ENCODE data around the gene SYNDIG1. TPM values are rescaled to one million over a fixed set of nuclear protein-coding genes. Genes with fewer than 3 reads are reported as not detected.

The SYNDIG1 gene
- polyA plus RNA-seq, 1 of the 3 experiments (the other 2 are of a cell fraction): not detected

DNA sequence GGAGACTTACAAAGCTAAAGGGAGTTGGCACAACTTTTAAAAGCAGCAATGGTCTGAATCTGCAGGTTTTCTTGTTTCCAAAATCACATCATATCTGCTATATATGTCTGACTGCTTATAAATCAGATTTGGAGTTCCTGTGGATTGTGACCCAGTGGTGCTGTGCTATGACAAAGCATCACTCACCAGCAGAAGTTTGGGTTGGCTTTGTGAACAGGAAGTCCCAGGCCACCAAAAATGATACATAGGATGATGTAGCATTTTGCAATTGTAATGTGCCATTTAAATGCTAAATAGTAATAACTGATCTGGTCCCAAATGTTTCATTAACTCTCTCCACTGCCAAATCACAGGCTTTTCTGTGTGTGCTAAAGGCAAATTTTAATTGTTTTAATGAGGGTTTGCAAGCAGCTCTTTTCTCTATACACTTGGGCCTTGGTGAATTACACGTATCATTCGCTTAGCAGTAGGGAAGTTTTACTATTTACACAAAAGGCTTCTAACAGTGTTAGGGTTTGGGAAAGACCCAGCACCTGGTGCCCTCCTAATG, 60.8 kb downstream of the SYNDIG1 start:
- Histone ChIP-seq H3K4me1 (ENCODE audit: control insufficient read depth in 1 of 2, insufficient read depth in 2 of 2, low read depth in 1 of 2, low read length in 1 of 2) (no peaks in the 10 kb centered on the region), H3K9me3 (no peaks in the 10 kb centered on the region), H2AFZ (ENCODE audit: low read depth) (no peak overlapping the region)

More for the DNA sequence above, 60.8 kb downstream of the SYNDIG1 start:
- H3K4me2 ChIP-seq: no peak overlapping the region
- no peaks in the 10 kb centered on the region for H3K9me2 ChIP-seq
- no peaks in the 10 kb centered on the region for H3F3A ChIP-seq (replicated peaks; ENCODE audit: insufficient read depth)
- ChIA-PET CTCF (interaction anchor here (0.8 kb wide), 1 partner anchor 26 kb away, joined by 3 read pairs; no protein-coding TSS in a partner anchor), POLR2A (no interaction called here)
- H3K9ac ChIP-seq: no peak overlapping the region
- H3K36me3 ChIP-seq (replicated peaks in 1 of 2; ENCODE audit: control insufficient read depth in 1 of 2, insufficient read depth in 2 of 2, low read length in 1 of 2): no peaks in the 10 kb centered on the region
- WGBS (ENCODE audit: low lambda C conversion rate): 64% methylated on average over 2 of the region's 2 CpGs
- TF ChIP-seq EZH2phosphoT487 (IDR thresholded peaks at IDR 0.05; ENCODE audit: borderline replicate concordance, low read depth) (no peak), ELF1 (IDR thresholded peaks at IDR 0.05) (no peak), GABPA (IDR thresholded peaks at IDR 0.05; ENCODE audit: low read depth) (no peak), NRF1 (IDR thresholded peaks at IDR 0.05; ENCODE audit: low read depth, low read length) (no peak), SMC3 (IDR thresholded peaks at IDR 0.05; ENCODE audit: low read depth, low read length) (no peak), FOXM1 (IDR thresholded peaks at IDR 0.05; ENCODE audit: low read depth) (no peak), EP300 (IDR thresholded peaks at IDR 0.05; ENCODE audit: borderline replicate concordance in 1 of 2, low read depth in 1 of 2, low read length in 1 of 2) (no peak), MAX (IDR thresholded peaks at IDR 0.05; ENCODE audit: low read depth) (no peak), POLR2AphosphoS5 (IDR thresholded peaks at IDR 0.05; ENCODE audit: low read depth, low read length) (no peak), JUND (IDR thresholded peaks at IDR 0.05) (no peak), RXRA (IDR thresholded peaks at IDR 0.05; ENCODE audit: borderline replicate concordance, low read depth) (no peak), CHD2 (IDR thresholded peaks at IDR 0.05; ENCODE audit: low read length, partially characterized antibody) (no peak), FOXJ3 (CRISPR knock-in tag; IDR thresholded peaks at IDR 0.05) (no peak), RCOR1 (IDR thresholded peaks at IDR 0.05; ENCODE audit: low read length) (no peak), RFX5 (IDR thresholded peaks at IDR 0.05; ENCODE audit: low read length) (no peak), NFIC (IDR thresholded peaks at IDR 0.05; ENCODE audit: borderline replicate concordance) (no peak)
- TF ChIP-seq, protein P1, sequence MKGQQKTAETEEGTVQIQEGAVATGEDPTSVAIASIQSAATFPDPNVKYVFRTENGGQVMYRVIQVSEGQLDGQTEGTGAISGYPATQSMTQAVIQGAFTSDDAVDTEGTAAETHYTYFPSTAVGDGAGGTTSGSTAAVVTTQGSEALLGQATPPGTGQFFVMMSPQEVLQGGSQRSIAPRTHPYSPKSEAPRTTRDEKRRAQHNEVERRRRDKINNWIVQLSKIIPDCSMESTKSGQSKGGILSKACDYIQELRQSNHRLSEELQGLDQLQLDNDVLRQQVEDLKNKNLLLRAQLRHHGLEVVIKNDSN (IDR thresholded peaks at IDR 0.05; ENCODE audit: borderline replicate concordance, low read depth): no peak
- TF ChIP-seq, protein P2, sequence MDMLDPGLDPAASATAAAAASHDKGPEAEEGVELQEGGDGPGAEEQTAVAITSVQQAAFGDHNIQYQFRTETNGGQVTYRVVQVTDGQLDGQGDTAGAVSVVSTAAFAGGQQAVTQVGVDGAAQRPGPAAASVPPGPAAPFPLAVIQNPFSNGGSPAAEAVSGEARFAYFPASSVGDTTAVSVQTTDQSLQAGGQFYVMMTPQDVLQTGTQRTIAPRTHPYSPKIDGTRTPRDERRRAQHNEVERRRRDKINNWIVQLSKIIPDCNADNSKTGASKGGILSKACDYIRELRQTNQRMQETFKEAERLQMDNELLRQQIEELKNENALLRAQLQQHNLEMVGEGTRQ (IDR thresholded peaks at IDR 0.05; ENCODE audit: borderline replicate concordance, low read depth, low read length): no peak
- TF ChIP-seq, protein P3, sequence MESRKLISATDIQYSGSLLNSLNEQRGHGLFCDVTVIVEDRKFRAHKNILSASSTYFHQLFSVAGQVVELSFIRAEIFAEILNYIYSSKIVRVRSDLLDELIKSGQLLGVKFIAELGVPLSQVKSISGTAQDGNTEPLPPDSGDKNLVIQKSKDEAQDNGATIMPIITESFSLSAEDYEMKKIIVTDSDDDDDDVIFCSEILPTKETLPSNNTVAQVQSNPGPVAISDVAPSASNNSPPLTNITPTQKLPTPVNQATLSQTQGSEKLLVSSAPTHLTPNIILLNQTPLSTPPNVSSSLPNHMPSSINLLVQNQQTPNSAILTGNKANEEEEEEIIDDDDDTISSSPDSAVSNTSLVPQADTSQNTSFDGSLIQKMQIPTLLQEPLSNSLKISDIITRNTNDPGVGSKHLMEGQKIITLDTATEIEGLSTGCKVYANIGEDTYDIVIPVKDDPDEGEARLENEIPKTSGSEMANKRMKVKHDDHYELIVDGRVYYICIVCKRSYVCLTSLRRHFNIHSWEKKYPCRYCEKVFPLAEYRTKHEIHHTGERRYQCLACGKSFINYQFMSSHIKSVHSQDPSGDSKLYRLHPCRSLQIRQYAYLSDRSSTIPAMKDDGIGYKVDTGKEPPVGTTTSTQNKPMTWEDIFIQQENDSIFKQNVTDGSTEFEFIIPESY (IDR thresholded peaks at IDR 0.05; ENCODE audit: borderline replicate concordance, low read depth): no peak
- TF ChIP-seq, protein P4, sequence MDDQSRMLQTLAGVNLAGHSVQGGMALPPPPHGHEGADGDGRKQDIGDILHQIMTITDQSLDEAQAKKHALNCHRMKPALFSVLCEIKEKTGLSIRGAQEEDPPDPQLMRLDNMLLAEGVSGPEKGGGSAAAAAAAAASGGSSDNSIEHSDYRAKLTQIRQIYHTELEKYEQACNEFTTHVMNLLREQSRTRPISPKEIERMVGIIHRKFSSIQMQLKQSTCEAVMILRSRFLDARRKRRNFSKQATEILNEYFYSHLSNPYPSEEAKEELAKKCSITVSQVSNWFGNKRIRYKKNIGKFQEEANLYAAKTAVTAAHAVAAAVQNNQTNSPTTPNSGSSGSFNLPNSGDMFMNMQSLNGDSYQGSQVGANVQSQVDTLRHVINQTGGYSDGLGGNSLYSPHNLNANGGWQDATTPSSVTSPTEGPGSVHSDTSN (IDR thresholded peaks at IDR 0.05): no peak
- no peak for DNase-seq
- no peak overlapping the region for H3K27ac ChIP-seq (ENCODE audit: low read depth in 2 of 2, low read length in 1 of 2)
- no peaks in the 10 kb centered on the region; the same call in 1 of the 2 replicates for H3K27me3 ChIP-seq (ENCODE audit: insufficient read depth)
- H4K20me1 ChIP-seq (ENCODE audit: insufficient read depth): no peaks in the 10 kb centered on the region
- H3K4me3 ChIP-seq (ENCODE audit: low read depth in 2 of 2, low read length in 1 of 2): no peak overlapping the region
- no peaks in the 10 kb centered on the region for H3K79me2 ChIP-seq (ENCODE audit: insufficient read depth)

All from SK-N-SH (cell line).